Smooth muscle cell (in vitro differentiated cells): Measurements from ENCODE around the gene ABTB2. TPM values are rescaled to one million over a fixed set of nuclear protein-coding genes. Genes with fewer than 3 reads are reported as not detected.
A peak's percentile ranks its signal among the peaks of the same experiment; 100 is the strongest.

ENCODE experiments used
- DNase-seq: peaks from one replicate; lab custom pipeline; 2025; ENCODE audit not compliant: unreplicated experiment; lab: John Stamatoyannopoulos, UW
- H2AFZ ChIP-seq: fragments of 200-600 bp; sonication (generic); 2 replicates; pipeline ENCODE4 v1.6.0; 2016; ENCODE audit warnings: antibody characterized with exemption, low read depth, mild to moderate bottlenecking
- H3F3A ChIP-seq: fragments of 200-600 bp; sonication (generic); 2 replicates; pipeline ENCODE4 v1.6.0; 2017; ENCODE audit warnings: antibody characterized with exemption, low read depth
- H3K27ac ChIP-seq: fragments of 200-600 bp; sonication (generic); 2 replicates; pipeline ENCODE4 v1.5.1; 2016; ENCODE audit warnings: low read depth, mild to moderate bottlenecking
- H3K27me3 ChIP-seq: fragments of 200-600 bp; sonication (generic); 2 replicates; pipeline ENCODE4 v1.6.1; 2016; ENCODE audit warnings: low read depth, mild to moderate bottlenecking
- H3K36me3 ChIP-seq: fragments of 200-600 bp; sonication (generic); 2 replicates; pipeline ENCODE4 v1.5.1; 2016; ENCODE audit warnings: low read depth
- H3K4me1 ChIP-seq: fragments of 200-600 bp; sonication (generic); 2 replicates; pipeline ENCODE4 v1.5.1; 2016; ENCODE audit warnings: low read depth
- H3K4me2 ChIP-seq: fragments of 200-600 bp; sonication (generic); 2 replicates; pipeline ENCODE4 v1.6.0; 2016; ENCODE audit warnings: mild to moderate bottlenecking
- H3K4me3 ChIP-seq: fragments of 200-600 bp; sonication (generic); 2 replicates; pipeline ENCODE4 v1.5.1; 2016; ENCODE audit warnings: mild to moderate bottlenecking
- H3K79me2 ChIP-seq: fragments of 200-600 bp; sonication (generic); 2 replicates; pipeline ENCODE4 v1.6.0; 2016; ENCODE audit warnings: low read depth, mild to moderate bottlenecking
- H3K9ac ChIP-seq: fragments of 200-600 bp; sonication (generic); 2 replicates; pipeline ENCODE4 v1.6.0; 2016; ENCODE audit warnings: low read depth
- H3K9me3 ChIP-seq: fragments of 200-600 bp; sonication (generic); replicated peaks from 2 replicates; pipeline ENCODE4 v1.5.1; 2016; ENCODE audit warnings: low read depth
- H4K20me1 ChIP-seq: fragments of 200-600 bp; sonication (generic); 2 replicates; pipeline ENCODE4 v1.6.0; 2016; ENCODE audit warnings: low read depth
- CTCF ChIP-seq: fragments of 200-600 bp; sonication (generic); IDR thresholded peaks from 2 replicates; pipeline ENCODE4 v1.5.1; 2017; ENCODE audit warnings: borderline replicate concordance, mild to moderate bottlenecking, antibody characterized with exemption; ENCODE audit not compliant: insufficient read depth, poor library complexity, severe bottlenecking
- WGBS: methylation state at CpG from one replicate; pipeline ENCODE4 v1.1.7; 2016; ENCODE audit warnings: low lambda C conversion rate; 5-methylcytosine and 5-hydroxymethylcytosine counted together
- polyA plus RNA-seq: library from polyadenylated mRNA; unstranded; fragments of >200 nt; fragmentation: Nextera tagmentation; extraction: Ambion mirVana; gene quantifications from 2 replicates; pipeline ENCODE4 v1.2.1, GENCODE V29; 2016
- total RNA-seq: library from RNA; depleted of rRNA; stranded (reverse); fragments of >200 nt; gene quantifications from 2 replicates; pipeline ENCODE4 v1.2.3, GENCODE V29; 2014

ABTB2 gene
- total and polyA plus RNA-seq, 2 experiments from 2014 or later: 4.3 to 4.9 TPM

- H2AFZ ChIP-seq: no peak overlapping the region
- H3K4me1 ChIP-seq: peaks cover 12% of the 10 kb centered on the region
- H4K20me1 ChIP-seq: no peaks in the 10 kb centered on the region
- peaks cover 18% of the 10 kb centered on the region for H3F3A ChIP-seq
- H3K4me3 ChIP-seq: no peak overlapping the region
- H3K27me3 ChIP-seq: no peaks in the 10 kb centered on the region
- H3K9ac ChIP-seq: no peak overlapping the region
- 83% methylated on average over 4 of the region's 4 CpGs for WGBS
- H3K27ac ChIP-seq: peak overlapping the region; percentile 95
- no peaks in the 10 kb centered on the region for H3K36me3 ChIP-seq
- TF ChIP-seq CTCF: no peak
- no peaks in the 10 kb centered on the region for H3K9me3 ChIP-seq
- no peak overlapping the region for H3K4me2 ChIP-seq
- no peak for DNase-seq
- peaks cover 7% of the 10 kb centered on the region for H3K79me2 ChIP-seq
Measured at GRCh38 chr11:34245041-34245440, 112.8 kb downstream of the ABTB2 start.

- Histone ChIP-seq H3K36me3 (no peaks in the 10 kb centered on the region), H3K27ac (peak overlapping the region; percentile 95), H3K4me2 (peak overlapping the region; percentile 46), H3K9ac (peak overlapping the region; percentile 83), H3K9me3 (no peaks in the 10 kb centered on the region), H3K27me3 (no peaks in the 10 kb centered on the region), H3K79me2 (peaks cover 7% of the 10 kb centered on the region), H3K4me3 (no peak overlapping the region), H2AFZ (no peak overlapping the region), H3F3A (peaks cover 26% of the 10 kb centered on the region), H3K4me1 (peaks cover 17% of the 10 kb centered on the region), H4K20me1 (no peaks in the 10 kb centered on the region)
- TF ChIP-seq CTCF: no peak
- WGBS: 29% methylated on average over 8 of the region's 8 CpGs
- no peak for DNase-seq
Measured at GRCh38 chr11:34243600-34244464, 114.0 kb downstream of the ABTB2 start.

GRCh38 chr11:34242037-34242625 lies 115.7 kb downstream of the ABTB2 start:
- no peak overlapping the region for H2AFZ ChIP-seq
- 68% methylated on average over 11 of the region's 11 CpGs for WGBS
- peak overlapping the region; percentile 95 for H3K27ac ChIP-seq

More at GRCh38 chr11:34242037-34242625, 115.7 kb downstream of the ABTB2 start:
- H3K4me1 ChIP-seq: peaks cover 17% of the 10 kb centered on the region
- H3F3A ChIP-seq: peaks cover 26% of the 10 kb centered on the region
- no peak overlapping the region for H3K4me3 ChIP-seq
- TF ChIP-seq CTCF: no peak
- no peaks in the 10 kb centered on the region for H3K36me3 ChIP-seq
- no peak for DNase-seq
- no peaks in the 10 kb centered on the region for H3K27me3 ChIP-seq
- no peaks in the 10 kb centered on the region for H3K9me3 ChIP-seq
- no peaks in the 10 kb centered on the region for H4K20me1 ChIP-seq
- H3K79me2 ChIP-seq: peaks cover 1% of the 10 kb centered on the region
- peak overlapping the region; percentile 60 for H3K9ac ChIP-seq
- H3K4me2 ChIP-seq: no peak overlapping the region
